HL-60 (cell line): Measurements from ENCODE around the gene PTPRN2.

Source experiments
- POLR2AphosphoS5 ChIP-seq: IDR thresholded peaks from 2 replicates; pipeline ENCODE4 v1.6.1; 2012; ENCODE audit warnings: low read depth
- SPI1 ChIP-seq: IDR thresholded peaks from 2 replicates; pipeline ENCODE4 v1.6.1; 2012; ENCODE audit warnings: low read depth, mild to moderate bottlenecking, borderline replicate concordance
- TF ChIP-seq, protein P1 (sequence below): IDR thresholded peaks from one replicate; pipeline ENCODE4 v1.5.1; 2011; ENCODE audit warnings: low read length, control low read depth, inconsistent platforms; ENCODE audit not compliant: insufficient read depth
- TF ChIP-seq, protein P2 (sequence below): IDR thresholded peaks from 2 replicates; pipeline ENCODE4 v1.6.1; 2012; ENCODE audit warnings: low read depth; ENCODE audit not compliant: insufficient replicate concordance

DNA sequence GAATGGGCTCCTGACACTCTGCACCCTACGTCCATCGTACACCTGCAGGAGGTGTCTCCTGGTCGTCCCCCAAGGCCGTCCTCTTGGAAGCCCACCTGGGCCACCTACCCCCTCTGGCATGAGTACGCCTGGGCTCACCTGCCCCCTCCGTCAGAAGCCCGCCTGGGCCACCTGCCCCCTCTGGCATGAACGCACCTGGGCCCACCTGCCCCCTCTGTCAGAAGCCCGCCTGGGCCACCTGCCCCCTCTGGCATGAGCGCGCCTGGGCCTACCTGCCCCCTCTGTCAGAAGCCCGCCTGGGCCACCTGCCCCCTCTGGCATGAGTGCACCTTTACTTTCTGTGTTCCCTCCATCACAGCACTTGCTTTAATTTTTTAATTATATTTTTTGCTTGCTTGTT, 401.2 kb downstream of the PTPRN2 start:
- TF ChIP-seq, protein P1, sequence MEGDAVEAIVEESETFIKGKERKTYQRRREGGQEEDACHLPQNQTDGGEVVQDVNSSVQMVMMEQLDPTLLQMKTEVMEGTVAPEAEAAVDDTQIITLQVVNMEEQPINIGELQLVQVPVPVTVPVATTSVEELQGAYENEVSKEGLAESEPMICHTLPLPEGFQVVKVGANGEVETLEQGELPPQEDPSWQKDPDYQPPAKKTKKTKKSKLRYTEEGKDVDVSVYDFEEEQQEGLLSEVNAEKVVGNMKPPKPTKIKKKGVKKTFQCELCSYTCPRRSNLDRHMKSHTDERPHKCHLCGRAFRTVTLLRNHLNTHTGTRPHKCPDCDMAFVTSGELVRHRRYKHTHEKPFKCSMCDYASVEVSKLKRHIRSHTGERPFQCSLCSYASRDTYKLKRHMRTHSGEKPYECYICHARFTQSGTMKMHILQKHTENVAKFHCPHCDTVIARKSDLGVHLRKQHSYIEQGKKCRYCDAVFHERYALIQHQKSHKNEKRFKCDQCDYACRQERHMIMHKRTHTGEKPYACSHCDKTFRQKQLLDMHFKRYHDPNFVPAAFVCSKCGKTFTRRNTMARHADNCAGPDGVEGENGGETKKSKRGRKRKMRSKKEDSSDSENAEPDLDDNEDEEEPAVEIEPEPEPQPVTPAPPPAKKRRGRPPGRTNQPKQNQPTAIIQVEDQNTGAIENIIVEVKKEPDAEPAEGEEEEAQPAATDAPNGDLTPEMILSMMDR: no peak
- TF ChIP-seq SPI1: no peak
- TF ChIP-seq, protein P2, sequence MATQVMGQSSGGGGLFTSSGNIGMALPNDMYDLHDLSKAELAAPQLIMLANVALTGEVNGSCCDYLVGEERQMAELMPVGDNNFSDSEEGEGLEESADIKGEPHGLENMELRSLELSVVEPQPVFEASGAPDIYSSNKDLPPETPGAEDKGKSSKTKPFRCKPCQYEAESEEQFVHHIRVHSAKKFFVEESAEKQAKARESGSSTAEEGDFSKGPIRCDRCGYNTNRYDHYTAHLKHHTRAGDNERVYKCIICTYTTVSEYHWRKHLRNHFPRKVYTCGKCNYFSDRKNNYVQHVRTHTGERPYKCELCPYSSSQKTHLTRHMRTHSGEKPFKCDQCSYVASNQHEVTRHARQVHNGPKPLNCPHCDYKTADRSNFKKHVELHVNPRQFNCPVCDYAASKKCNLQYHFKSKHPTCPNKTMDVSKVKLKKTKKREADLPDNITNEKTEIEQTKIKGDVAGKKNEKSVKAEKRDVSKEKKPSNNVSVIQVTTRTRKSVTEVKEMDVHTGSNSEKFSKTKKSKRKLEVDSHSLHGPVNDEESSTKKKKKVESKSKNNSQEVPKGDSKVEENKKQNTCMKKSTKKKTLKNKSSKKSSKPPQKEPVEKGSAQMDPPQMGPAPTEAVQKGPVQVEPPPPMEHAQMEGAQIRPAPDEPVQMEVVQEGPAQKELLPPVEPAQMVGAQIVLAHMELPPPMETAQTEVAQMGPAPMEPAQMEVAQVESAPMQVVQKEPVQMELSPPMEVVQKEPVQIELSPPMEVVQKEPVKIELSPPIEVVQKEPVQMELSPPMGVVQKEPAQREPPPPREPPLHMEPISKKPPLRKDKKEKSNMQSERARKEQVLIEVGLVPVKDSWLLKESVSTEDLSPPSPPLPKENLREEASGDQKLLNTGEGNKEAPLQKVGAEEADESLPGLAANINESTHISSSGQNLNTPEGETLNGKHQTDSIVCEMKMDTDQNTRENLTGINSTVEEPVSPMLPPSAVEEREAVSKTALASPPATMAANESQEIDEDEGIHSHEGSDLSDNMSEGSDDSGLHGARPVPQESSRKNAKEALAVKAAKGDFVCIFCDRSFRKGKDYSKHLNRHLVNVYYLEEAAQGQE: no peak
- no peak for TF ChIP-seq POLR2AphosphoS5
